GM12878 (cell line): Measurements from ENCODE around the gene GARIN5B. TPM values are rescaled to one million over a fixed set of nuclear protein-coding genes. Genes with fewer than 3 reads are reported as not detected.

Source experiments
- ATAC-seq: fragments of 200-7000 bp; cut with Tn5 transposase; 3 replicates; pipeline ENCODE4 v1.9.1; 2020; ENCODE audit warnings: mild to moderate bottlenecking, moderate library complexity
- Bru-seq: library from RNA; stranded (reverse); fragments of 400-500 nt; gene quantifications from one replicate; lab custom pipeline; 2021; lab: Mats Ljungman, UMichigan
- BruChase-seq, 2 experiments: library from RNA; stranded (reverse); fragments of 400-500 nt; gene quantifications; one replicate each; lab custom pipeline; 2021; lab: Mats Ljungman, UMichigan
- BruUV-seq: library from RNA; stranded (reverse); fragments of 400-500 nt; replicated peaks from 2 replicates; lab custom pipeline; 2021; lab: Mats Ljungman, UMichigan
- CTCF ChIA-PET: fragments of 300-600 bp; sonication (Branson Sonifier 250); formaldehyde crosslinking; extraction: SDS; loops from one replicate; lab custom pipeline; 2021; ENCODE audit warnings: inconsistent platforms; lab: Yijun Ruan, JAX
- POLR2A ChIA-PET: fragments of 350-600 bp; formaldehyde crosslinking; extraction: SDS; loops from one replicate; lab custom pipeline; 2021; ENCODE audit warnings: inconsistent platforms; lab: Charles Lee
- RAD21 ChIA-PET: fragments of 300-600 bp; sonication (Branson Sonifier 250); formaldehyde crosslinking; loops from one replicate; lab custom pipeline; 2023; ENCODE audit warnings: antibody characterized with exemption; ENCODE audit not compliant: unreplicated experiment; lab: Charles Lee
- SMC1A ChIA-PET: fragments of 300-600 bp; sonication (Branson Sonifier 250); formaldehyde crosslinking; loops from one replicate; lab custom pipeline; 2023; ENCODE audit not compliant: unreplicated experiment, uncharacterized antibody; lab: Charles Lee
- DNase-seq: peaks from one replicate; pipeline ENCODE4 v3.0.0-alpha.2; 2011; ENCODE audit warnings: low read depth, low spot score
- FAIRE-seq: peaks from 3 replicates; lab custom pipeline; 2011; peaks lifted over from hg19 to GRCh38; lab: Jason Lieb, UNC
- H2AFZ ChIP-seq: 2 replicates; pipeline ENCODE4 v1.6.0; 2011; ENCODE audit warnings: low read depth, low read length, control low read depth; ENCODE audit not compliant: control insufficient read depth
- H3K27ac ChIP-seq: 2 replicates; pipeline ENCODE4 v1.5.1; 2011; ENCODE audit warnings: control low read depth; ENCODE audit not compliant: control insufficient read depth, insufficient read depth
- H3K27me3 ChIP-seq, 2 experiments: replicated peaks in 1 of 2; 2 replicates each; pipeline versions ENCODE4 v1.6.0 to v1.6.1; 2011; ENCODE audit warnings: low read length in 1 of 2; ENCODE audit not compliant: control insufficient read depth in 2 of 2, insufficient read depth in 2 of 2
- H3K36me3 ChIP-seq, 2 experiments: 2 replicates each; pipeline ENCODE4 v1.5.1; 2011; ENCODE audit warnings: low read length in 1 of 2; ENCODE audit not compliant: control insufficient read depth in 2 of 2, insufficient read depth in 2 of 2
- H3K4me1 ChIP-seq: 2 replicates; pipeline ENCODE4 v1.6.1; 2011; ENCODE audit warnings: mild to moderate bottlenecking, low read length, moderate library complexity, mixed read lengths; ENCODE audit not compliant: control insufficient read depth, insufficient read depth
- H3K4me2 ChIP-seq: 2 replicates; pipeline ENCODE4 v1.6.0; 2011; ENCODE audit warnings: control low read depth; ENCODE audit not compliant: control insufficient read depth, insufficient read depth
- H3K4me3 ChIP-seq: fragments of 200-600 bp; sonication (generic); 2 replicates; pipeline ENCODE4 v1.5.1; 2016
- H3K79me2 ChIP-seq: 2 replicates; pipeline ENCODE4 v1.6.0; 2011; ENCODE audit warnings: low read length; ENCODE audit not compliant: control insufficient read depth, insufficient read depth
- H3K9ac ChIP-seq: 2 replicates; pipeline ENCODE4 v1.8.0; 2011; ENCODE audit warnings: low read length, control low read depth, mixed read lengths; ENCODE audit not compliant: control insufficient read depth, insufficient read depth
- H3K9me3 ChIP-seq: replicated peaks from 3 replicates; pipeline ENCODE4 v1.5.1; 2011; ENCODE audit warnings: mild to moderate bottlenecking, low read length; ENCODE audit not compliant: control insufficient read depth, insufficient read depth
- H4K20me1 ChIP-seq: 2 replicates; pipeline ENCODE4 v1.6.0; 2011; ENCODE audit not compliant: control insufficient read depth, insufficient read depth
- ATF2 ChIP-seq: IDR thresholded peaks from 2 replicates; pipeline ENCODE4 v1.6.1; 2012; ENCODE audit warnings: low read length, inconsistent platforms
- BMI1 ChIP-seq: fragments of 450-650 bp; IDR thresholded peaks from 2 replicates; pipeline ENCODE4 v1.6.1; 2016; ENCODE audit warnings: mild to moderate bottlenecking, moderate library complexity, borderline replicate concordance
- NFIC ChIP-seq: IDR thresholded peaks from 2 replicates; pipeline ENCODE4 v1.6.1; 2012; ENCODE audit warnings: low read depth, mild to moderate bottlenecking, inconsistent platforms, low read length, moderate library complexity
- NFXL1 ChIP-seq: fragments of 450-650 bp; IDR thresholded peaks from 2 replicates; pipeline ENCODE4 v1.6.1; 2017; ENCODE audit warnings: antibody characterized with exemption, mild to moderate bottlenecking, borderline replicate concordance
- NR2F1 ChIP-seq: fragments of 450-650 bp; conservative IDR thresholded peaks from 2 replicates; pipeline ENCODE4 v1.6.1; 2017; ENCODE audit warnings: mild to moderate bottlenecking
- RFX5 ChIP-seq: IDR thresholded peaks from 2 replicates; pipeline ENCODE4 v1.6.1; 2011; ENCODE audit warnings: low read depth, low read length, improper control_type of control experiment
- RUNX3 ChIP-seq: IDR thresholded peaks from 2 replicates; pipeline ENCODE4 v1.6.1; 2012; ENCODE audit warnings: low read length, inconsistent platforms
- USF2 ChIP-seq: IDR thresholded peaks from 2 replicates; pipeline ENCODE4 v1.6.1; 2011; ENCODE audit warnings: low read depth, low read length, improper control_type of control experiment, borderline replicate concordance
- WRNIP1 ChIP-seq: IDR thresholded peaks from 2 replicates; pipeline ENCODE4 v1.6.1; 2011; ENCODE audit warnings: low read depth, low read length, improper control_type of control experiment, borderline replicate concordance
- ZBTB11 ChIP-seq: fragments of 450-650 bp; formaldehyde crosslinking; IDR thresholded peaks from 2 replicates; pipeline ENCODE4 v1.5.0; 2022; ENCODE audit warnings: mild to moderate bottlenecking, missing genetic modification characterization
- WGBS: methylation state at CpG from one replicate; pipeline ENCODE4 v1.1.6; 2016; ENCODE audit warnings: low lambda C conversion rate; ENCODE audit not compliant: insufficient replicate concordance, insufficient coverage; ENCODE audit errors: missing lambda C conversion rate; 5-methylcytosine and 5-hydroxymethylcytosine counted together
- in situ Hi-C: fragments of 300-500 bp; cut with MboI; formaldehyde crosslinking; loops from 9 replicates; pipeline ENCODE4 v1.14.3; 2018; ENCODE audit warnings: mixed read lengths
- intact Hi-C: fragments of 100-400 bp; cut with micrococcal nuclease; formaldehyde crosslinking; loops from one replicate; pipeline ENCODE4 v1.14.2; 2022; ENCODE audit not compliant: unreplicated experiment
- long read RNA-seq, 2 experiments: library from polyadenylated mRNA; unstranded; transcript quantifications; one replicate each; pipeline ENCODE4 v2.0.0, GENCODE V29; 2019 to 2020
- polyA minus RNA-seq, 3 experiments: library from RNA; depleted of rRNA, polyadenylated mRNA; stranded (reverse); fragments of >200 nt; gene quantifications; 2 replicates each; pipeline ENCODE4 v1.2.3, GENCODE V29; 2011
- polyA plus RNA-seq, 11 experiments: library from polyadenylated mRNA; depleted of rRNA in 4 of 11; unstranded in 6 of 11; stranded (reverse) in 5 of 11; fragments of >200 nt; fragmentation: Nextera tagmentation in 4 of 11; fragmentation: Illumina TruSeq in 1 of 11; extraction: Ambion mirVana in 4 of 11; extraction: Trizol in 1 of 11; gene quantifications; 1 replicate in 1 of 11; 2 replicates in 10 of 11; pipeline versions ENCODE4 v1.2.1 to v1.2.3, GENCODE V29; 2011 to 2016; ENCODE audit warnings: inconsistent platforms in 2 of 11, missing spikeins in 2 of 11, low read depth in 1 of 11
- total RNA-seq, 4 experiments: library from RNA; depleted of rRNA in 3 of 4; stranded (reverse); fragments of >200 nt in 3 of 4; fragmentation: Illumina TruSeq in 1 of 4; extraction: Trizol in 1 of 4; gene quantifications; 2 replicates each; pipeline versions ENCODE4 v1.2.1 to v1.2.3, GENCODE V29; 2013 to 2021
- TF ChIP-seq, protein P1 (sequence below): fragments of 450-650 bp; formaldehyde crosslinking; IDR thresholded peaks from 2 replicates; pipeline ENCODE4 v1.4.0; 2022; ENCODE audit warnings: mild to moderate bottlenecking, moderate library complexity

GARIN5B gene
- total RNA-seq (2013; cell fraction: nucleolus; rRNA removed): not detected in 2 replicates
- total RNA-seq (2014; rRNA removed) (not detected in 2 replicates), total RNA-seq (2014; rRNA removed; fragmentation: Illumina TruSeq; extraction: Trizol) (not detected in 2 replicates), total RNA-seq (2021) (not detected in 2 replicates), polyA plus RNA-seq (2011; rRNA removed) (not detected in 2 replicates), polyA plus RNA-seq (2014; fragmentation: Illumina TruSeq; extraction: Trizol) (not detected in 2 replicates), polyA plus RNA-seq (2014; fragmentation: Nextera tagmentation; extraction: Ambion mirVana) (not detected), polyA plus RNA-seq (2014; rRNA removed) (0.18 TPM in 1 of 2 replicates, not detected in the other), polyA plus RNA-seq (2016; fragmentation: Nextera tagmentation; extraction: Ambion mirVana) (not detected), polyA minus RNA-seq (2011; rRNA and poly(A)+ RNA removed) (not detected in 2 replicates), Bru-seq, nascent RNA (not detected), BruChase-seq, experiment 1, labeled RNA remaining after a 6-hour chase (not detected), BruChase-seq, experiment 2, labeled RNA remaining after a 2-hour chase (not detected)
- not detected for polyA plus RNA-seq (2011; ENCODE audit: low read depth)
- polyA plus RNA-seq (2011; cell fraction: cytosol; rRNA removed): not detected in 2 replicates
- polyA plus RNA-seq (2011; cell fraction: nucleus; rRNA removed): not detected in 2 replicates
- polyA plus RNA-seq (2012): not detected in 2 replicates
- polyA minus RNA-seq (2011; cell fraction: cytosol; rRNA and poly(A)+ RNA removed): not detected in 2 replicates
- polyA minus RNA-seq (2011; cell fraction: nucleus; rRNA and poly(A)+ RNA removed): not detected in 2 replicates
- long read RNA-seq, experiment 1: 0 reads
- long read RNA-seq, experiment 2: 0 reads

GRCh38 chr19:55362990-55363716 lies at the start of gene GARIN5B:
Gene GARIN5B (minus strand): TSS chr19:55363260. CDS start chr19:55363066, 194 bp downstream.
- H3K4me1 ChIP-seq: no peaks in the 10 kb centered on the region
- no peaks in the 10 kb centered on the region; a peak in 2 of 4 replicates for H3K27me3 ChIP-seq
- no peak for DNase-seq
- no peaks in the 10 kb centered on the region for H3K9me3 ChIP-seq
- H2AFZ ChIP-seq: no peak within 1 kb of the TSS
- H3K36me3 ChIP-seq: no peaks in the 10 kb centered on the region
- FAIRE-seq: no peak
- ChIA-PET CTCF (no interaction called here), POLR2A (no interaction called here), SMC1A (no interaction called here), RAD21 (no interaction called here)
- H4K20me1 ChIP-seq: no peaks in the 10 kb centered on the region
- H3K4me3 ChIP-seq: no peak within 1 kb of the TSS
- H3K4me2 ChIP-seq: no peak within 1 kb of the TSS
- intact Hi-C loops: no loop called here
- no peak for ATAC-seq
- in situ Hi-C loops: no loop called here
- BruUV-seq: no TSS peak
- no peak within 1 kb of the TSS for H3K27ac ChIP-seq
- no peaks in the 10 kb centered on the region for H3K79me2 ChIP-seq
- no peak within 1 kb of the TSS for H3K9ac ChIP-seq
- WGBS: 49% methylated on average over 26 of the region's 27 CpGs
- TF ChIP-seq WRNIP1: no peak
- TF ChIP-seq, protein P1, sequence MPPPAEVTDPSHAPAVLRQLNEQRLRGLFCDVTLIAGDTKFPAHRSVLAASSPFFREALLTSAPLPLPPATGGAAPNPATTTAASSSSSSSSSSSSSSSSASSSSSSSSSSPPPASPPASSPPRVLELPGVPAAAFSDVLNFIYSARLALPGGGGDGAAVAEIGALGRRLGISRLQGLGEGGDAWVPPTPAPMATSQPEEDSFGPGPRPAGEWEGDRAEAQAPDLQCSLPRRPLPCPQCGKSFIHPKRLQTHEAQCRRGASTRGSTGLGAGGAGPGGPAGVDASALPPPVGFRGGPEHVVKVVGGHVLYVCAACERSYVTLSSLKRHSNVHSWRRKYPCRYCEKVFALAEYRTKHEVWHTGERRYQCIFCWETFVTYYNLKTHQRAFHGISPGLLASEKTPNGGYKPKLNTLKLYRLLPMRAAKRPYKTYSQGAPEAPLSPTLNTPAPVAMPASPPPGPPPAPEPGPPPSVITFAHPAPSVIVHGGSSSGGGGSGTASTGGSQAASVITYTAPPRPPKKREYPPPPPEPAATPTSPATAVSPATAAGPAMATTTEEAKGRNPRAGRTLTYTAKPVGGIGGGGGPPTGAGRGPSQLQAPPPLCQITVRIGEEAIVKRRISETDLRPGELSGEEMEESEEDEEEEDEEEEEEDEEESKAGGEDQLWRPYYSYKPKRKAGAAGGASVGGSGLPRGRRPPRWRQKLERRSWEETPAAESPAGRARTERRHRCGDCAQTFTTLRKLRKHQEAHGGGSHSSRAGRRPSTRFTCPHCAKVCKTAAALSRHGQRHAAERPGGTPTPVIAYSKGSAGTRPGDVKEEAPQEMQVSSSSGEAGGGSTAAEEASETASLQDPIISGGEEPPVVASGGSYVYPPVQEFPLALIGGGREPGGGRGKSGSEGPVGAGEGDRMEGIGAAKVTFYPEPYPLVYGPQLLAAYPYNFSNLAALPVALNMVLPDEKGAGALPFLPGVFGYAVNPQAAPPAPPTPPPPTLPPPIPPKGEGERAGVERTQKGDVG (CRISPR knock-in tag): no peak
- TF ChIP-seq NFIC: no peak
- TF ChIP-seq NR2F1: no peak
- no peak for TF ChIP-seq RFX5
- TF ChIP-seq RUNX3: no peak
- TF ChIP-seq ZBTB11 (CRISPR knock-in tag): no peak
- TF ChIP-seq ATF2: no peak
- no peak for TF ChIP-seq BMI1
- TF ChIP-seq USF2: no peak
- no peak for TF ChIP-seq NFXL1
